Activated B cell treated with CpG ODN at 0.5 μM for 24 hours (primary cell): ENCODE results near the gene FBXL13. TPM values are rescaled to one million over a fixed set of nuclear protein-coding genes. Genes with fewer than 3 reads are reported as not detected.
"Not testable (repeated sequence)": the region's sequence is repeated elsewhere in the genome, so short reads cannot be mapped to it uniquely, and the experiment has no call there.

Experiments
- ATAC-seq: fragments of 200-7000 bp; cut with Tn5 transposase; one replicate; pipeline ENCODE4 v1.10.0; 2021; ENCODE audit warnings: low read depth, mild to moderate bottlenecking, moderate library complexity
- CTCF ChIA-PET: fragments of 350-600 bp; sonication (Branson Sonifier 250); formaldehyde crosslinking; loops from one replicate; lab custom pipeline; 2021; ENCODE audit warnings: antibody characterized with exemption; lab: Charles Lee
- POLR2A ChIA-PET: fragments of 350-600 bp; sonication (Branson Sonifier 250); formaldehyde crosslinking; loops from one replicate; lab custom pipeline; 2021; ENCODE audit warnings: antibody characterized with exemption; lab: Charles Lee
- DNase-seq: peaks from one replicate; pipeline ENCODE4 v3.0.0; 2022
- H3K27ac Mint-ChIP-seq: one replicate; pipeline ENCODE4 v1.8.0; 2020; ENCODE audit warnings: mixed read lengths
- H3K27me3 Mint-ChIP-seq: one replicate; pipeline ENCODE4 v1.8.0; 2021; ENCODE audit warnings: mixed read lengths
- H3K36me3 Mint-ChIP-seq: one replicate; pipeline ENCODE4 v1.8.0; 2021; ENCODE audit warnings: low read depth, mixed read lengths
- H3K4me1 Mint-ChIP-seq: one replicate; pipeline ENCODE4 v1.8.0; 2021; ENCODE audit warnings: mixed read lengths
- H3K4me3 Mint-ChIP-seq: one replicate; pipeline ENCODE4 v1.8.0; 2020; ENCODE audit warnings: mild to moderate bottlenecking, mixed read lengths
- H3K9me3 Mint-ChIP-seq: one replicate; pipeline ENCODE4 v1.8.0; 2020; ENCODE audit warnings: mixed read lengths
- intact Hi-C: fragments of 100-400 bp; cut with micrococcal nuclease; formaldehyde crosslinking; loops from one replicate; pipeline ENCODE4 v1.15.1; 2024
- total RNA-seq: library from RNA; stranded (reverse); gene quantifications from 2 replicates; pipeline ENCODE4 v1.2.3, GENCODE V29; 2022
- TF ChIP-seq, protein P1 (sequence below): fragments of 200-600 bp; IDR thresholded peaks from one replicate; pipeline ENCODE4 v1.8.0; 2022; ENCODE audit warnings: antibody characterized with exemption, mild to moderate bottlenecking

Gene FBXL13
- total RNA-seq, 1 donor from 2014 or later: 2.9 TPM

- H3K4me3 Mint-ChIP-seq: no peak overlapping the region
- H3K9me3 Mint-ChIP-seq: no peaks in the 10 kb centered on the region
- H3K4me1 Mint-ChIP-seq: peaks cover 4% of the 10 kb centered on the region
- TF ChIP-seq, protein P1, sequence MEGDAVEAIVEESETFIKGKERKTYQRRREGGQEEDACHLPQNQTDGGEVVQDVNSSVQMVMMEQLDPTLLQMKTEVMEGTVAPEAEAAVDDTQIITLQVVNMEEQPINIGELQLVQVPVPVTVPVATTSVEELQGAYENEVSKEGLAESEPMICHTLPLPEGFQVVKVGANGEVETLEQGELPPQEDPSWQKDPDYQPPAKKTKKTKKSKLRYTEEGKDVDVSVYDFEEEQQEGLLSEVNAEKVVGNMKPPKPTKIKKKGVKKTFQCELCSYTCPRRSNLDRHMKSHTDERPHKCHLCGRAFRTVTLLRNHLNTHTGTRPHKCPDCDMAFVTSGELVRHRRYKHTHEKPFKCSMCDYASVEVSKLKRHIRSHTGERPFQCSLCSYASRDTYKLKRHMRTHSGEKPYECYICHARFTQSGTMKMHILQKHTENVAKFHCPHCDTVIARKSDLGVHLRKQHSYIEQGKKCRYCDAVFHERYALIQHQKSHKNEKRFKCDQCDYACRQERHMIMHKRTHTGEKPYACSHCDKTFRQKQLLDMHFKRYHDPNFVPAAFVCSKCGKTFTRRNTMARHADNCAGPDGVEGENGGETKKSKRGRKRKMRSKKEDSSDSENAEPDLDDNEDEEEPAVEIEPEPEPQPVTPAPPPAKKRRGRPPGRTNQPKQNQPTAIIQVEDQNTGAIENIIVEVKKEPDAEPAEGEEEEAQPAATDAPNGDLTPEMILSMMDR: no peak
- POLR2A ChIA-PET: no interaction called here
- ATAC-seq (no peak), DNase-seq (no peak)
- H3K27ac Mint-ChIP-seq: no peak overlapping the region
- H3K36me3 Mint-ChIP-seq: no peaks in the 10 kb centered on the region
- intact Hi-C loops: no loop called here
- no peaks in the 10 kb centered on the region for H3K27me3 Mint-ChIP-seq
- CTCF ChIA-PET: no interaction called here
Measured at GRCh38 chr7:102913826-102914225, 160.8 kb downstream of the FBXL13 start.

GRCh38 chr7:102912742-102913141 lies 161.9 kb downstream of the FBXL13 start, which contains the start of gene LRRC17:
LRRC17 (plus strand) TSS chr7:102913000; CDS start chr7:102933914, 20,914 bp downstream.
- no peaks in the 10 kb centered on the region for H3K36me3 Mint-ChIP-seq
- CTCF ChIA-PET: no interaction called here
- no peak within 1 kb of the TSS for H3K4me3 Mint-ChIP-seq
- no peak within 1 kb of the TSS for H3K27ac Mint-ChIP-seq
- H3K27me3 Mint-ChIP-seq: no peaks in the 10 kb centered on the region
- ATAC-seq (no peak), DNase-seq (no peak)
- TF ChIP-seq, protein P1: no peak
- peaks cover 4% of the 10 kb centered on the region for H3K4me1 Mint-ChIP-seq
- POLR2A ChIA-PET: interaction anchor here (0.7 kb wide), 1 partner anchor 162 kb away, joined by 5 read pairs; the partner anchor contains the start of gene ARMC10
- peaks cover 2% of the 10 kb centered on the region for H3K9me3 Mint-ChIP-seq
- intact Hi-C loops: no loop called here

GRCh38 chr7:102908676-102909075 lies 165.9 kb downstream of the FBXL13 start:
- Mint-ChIP-seq H3K27ac (no peak overlapping the region), H3K9me3 (peaks cover 6% of the 10 kb centered on the region), H3K27me3 (no peaks in the 10 kb centered on the region), H3K36me3 (peaks cover 3% of the 10 kb centered on the region), H3K4me3 (no peak overlapping the region), H3K4me1 (peaks cover 4% of the 10 kb centered on the region)
- ChIA-PET POLR2A (no interaction called here), CTCF (no interaction called here)
- intact Hi-C loops: no loop called here
- no peak for ATAC-seq
- no peak for DNase-seq
- TF ChIP-seq, protein P1: no peak

GRCh38 chr7:102903576-102903975 lies 171.0 kb downstream of the FBXL13 start:
- H3K27me3 Mint-ChIP-seq, H3K9me3 Mint-ChIP-seq, POLR2A ChIA-PET, intact Hi-C loops, ATAC-seq, H3K27ac Mint-ChIP-seq, DNase-seq, H3K36me3 Mint-ChIP-seq, H3K4me1 Mint-ChIP-seq, CTCF ChIA-PET, H3K4me3 Mint-ChIP-seq: not testable (repeated sequence)

DNA sequence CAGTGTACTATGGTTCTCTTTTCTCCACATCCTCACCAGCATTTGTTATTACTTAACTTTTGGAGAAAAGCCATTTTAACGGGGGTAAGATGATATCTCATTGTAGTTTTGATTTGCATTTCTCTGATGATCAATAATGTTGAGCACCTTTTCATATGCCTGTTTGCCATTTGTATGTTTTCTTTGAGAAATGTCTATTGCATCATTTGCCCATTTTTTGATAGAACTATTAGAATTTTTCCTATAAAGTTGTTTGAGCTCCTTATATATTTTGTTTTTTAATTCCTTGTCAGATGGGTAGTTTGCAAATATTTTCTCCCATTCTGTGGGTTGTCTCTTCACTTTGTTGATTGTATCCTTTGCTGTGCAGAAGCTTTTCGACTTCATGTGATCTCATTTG lies 172.5 kb downstream of the FBXL13 start:
- not testable (repeated sequence) for H3K4me1 Mint-ChIP-seq

GRCh38 chr7:102898532-102898859 lies 176.1 kb downstream of the FBXL13 start:
- TF ChIP-seq, protein P1: no peak
- no peaks in the 10 kb centered on the region for H3K9me3 Mint-ChIP-seq
- no peak overlapping the region for H3K27ac Mint-ChIP-seq
- intact Hi-C loops: no loop called here
- no peaks in the 10 kb centered on the region for H3K36me3 Mint-ChIP-seq
- no peaks in the 10 kb centered on the region for H3K27me3 Mint-ChIP-seq
- ChIA-PET CTCF (no interaction called here), POLR2A (no interaction called here)
- ATAC-seq (no peak), DNase-seq (no peak)
- H3K4me3 Mint-ChIP-seq: no peak overlapping the region
- H3K4me1 Mint-ChIP-seq: no peaks in the 10 kb centered on the region

More for the DNA sequence above, 172.5 kb downstream of the FBXL13 start:
- intact Hi-C loops, H3K27ac Mint-ChIP-seq, H3K27me3 Mint-ChIP-seq, H3K9me3 Mint-ChIP-seq, DNase-seq, CTCF ChIA-PET, ATAC-seq, H3K36me3 Mint-ChIP-seq, H3K4me3 Mint-ChIP-seq, POLR2A ChIA-PET: not testable (repeated sequence)
